A549 (cell line): ENCODE data around the gene C6orf58.
A peak's percentile ranks its signal among the peaks of the same experiment; 100 is the strongest.

Experiments
- CTCF ChIP-seq: fragments of >200 bp; sonication (Bioruptor Twin); formaldehyde crosslinking; IDR thresholded peaks from 3 replicates; pipeline ENCODE4 v1.5.1; 2016
- EP300 ChIP-seq, 2 experiments: fragments of >200 bp; sonication (Bioruptor Twin); formaldehyde crosslinking; IDR thresholded peaks; 2 replicates in 1 of 2; 3 replicates in 1 of 2; pipeline ENCODE4 v1.6.1; 2016 to 2017
- JUNB ChIP-seq: fragments of >200 bp; sonication (Bioruptor Twin); formaldehyde crosslinking; IDR thresholded peaks from 2 replicates; pipeline ENCODE4 v1.6.1; 2016
- MAX ChIP-seq: IDR thresholded peaks from 2 replicates; pipeline ENCODE4 v1.6.1; 2012
- MYC ChIP-seq: IDR thresholded peaks from 2 replicates; pipeline ENCODE4 v1.6.1; 2012; ENCODE audit warnings: mild to moderate bottlenecking, inconsistent platforms, low read length, improper control_type of control experiment, borderline replicate concordance
- POLR2A ChIP-seq: IDR thresholded peaks from 2 replicates; pipeline ENCODE4 v1.6.1; 2012; ENCODE audit warnings: mild to moderate bottlenecking, low read length
- RAD21 ChIP-seq, 2 experiments: fragments of >200 bp in 1 of 2; sonication (Bioruptor Twin) in 1 of 2; formaldehyde crosslinking in 1 of 2; IDR thresholded peaks in 1 of 2; conservative IDR thresholded peaks in 1 of 2; 2 replicates in 1 of 2; 3 replicates in 1 of 2; pipeline ENCODE4 v1.6.1; 2012 to 2018; ENCODE audit warnings: inconsistent platforms in 1 of 2
- RFX5 ChIP-seq: fragments of 450-650 bp; IDR thresholded peaks from 2 replicates; pipeline ENCODE4 v1.7.1; 2014; ENCODE audit warnings: antibody characterized with exemption, mild to moderate bottlenecking, moderate library complexity

DNA sequence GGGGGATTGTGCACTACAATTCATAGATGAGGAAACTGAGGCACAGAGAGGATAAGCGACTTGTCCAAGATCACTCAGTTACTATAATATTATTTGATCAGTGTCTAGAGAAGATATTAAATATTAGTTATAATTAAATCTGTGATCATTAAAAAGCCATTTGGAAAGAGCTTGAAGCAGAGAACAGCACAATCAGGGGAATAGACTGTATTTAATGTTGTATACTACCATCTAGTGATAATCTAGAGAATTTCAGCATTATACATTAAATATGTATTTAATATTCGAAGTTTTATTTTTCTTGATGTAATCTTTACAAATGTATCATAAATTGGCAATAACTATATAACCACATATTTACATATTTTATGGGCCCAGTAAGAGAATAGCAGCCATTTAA, 37.7 kb upstream of the C6orf58 start:
- peak; percentile 62 for TF ChIP-seq CTCF
- TF ChIP-seq MYC = no peak
- no peak for TF ChIP-seq JUNB
- TF ChIP-seq POLR2A = no peak
- TF ChIP-seq MAX = no peak
- no peak for TF ChIP-seq EP300 (IDR thresholded peaks at IDR 0.05)
- peak; percentile 62 to 79 for TF ChIP-seq RAD21 (conservative IDR thresholded peaks at IDR 0.05 in 1 of 2, IDR thresholded peaks at IDR 0.05 in 1 of 2)
- no peak for TF ChIP-seq RFX5
